ENCODE data around the gene TBX10. TPM values are rescaled to one million over a fixed set of nuclear protein-coding genes. Genes with fewer than 3 reads are reported as not detected.

The TBX10 gene
- total RNA-seq, 1 donor from 2014 or later: 0.14 TPM

- no peak for TF ChIP-seq CTCF (IDR thresholded peaks at IDR 0.05; ENCODE audit: borderline replicate concordance)
- H3K27me3 ChIP-seq (ENCODE audit: low read depth): peaks cover 4% of the 10 kb centered on the region
- no peak overlapping the region for H3K27ac ChIP-seq (replicated peaks)
- intact Hi-C loops (cut with micrococcal nuclease): no loop called here
- no peak overlapping the region for H3K4me3 ChIP-seq
- H3K4me1 ChIP-seq: no peaks in the 10 kb centered on the region
- H3K9me3 ChIP-seq (replicated peaks): no peaks in the 10 kb centered on the region
- DNase-seq: no peak
- H3K36me3 ChIP-seq: no peaks in the 10 kb centered on the region
These were observed 16.8 kb upstream of the TBX10 start for GRCh38 chr11:67656278-67656922.

GRCh38 chr11:67654225-67654624 lies 14.7 kb upstream of the TBX10 start:
- intact Hi-C loops (cut with micrococcal nuclease): no loop called here
- no peaks in the 10 kb centered on the region for H3K36me3 ChIP-seq
- peaks cover 21% of the 10 kb centered on the region for H3K27me3 ChIP-seq (ENCODE audit: low read depth)
- no peak for DNase-seq
- no peaks in the 10 kb centered on the region for H3K4me1 ChIP-seq
- TF ChIP-seq CTCF (IDR thresholded peaks at IDR 0.05; ENCODE audit: borderline replicate concordance): no peak
- no peaks in the 10 kb centered on the region for H3K9me3 ChIP-seq (replicated peaks)
- H3K27ac ChIP-seq (replicated peaks): no peak overlapping the region
- H3K4me3 ChIP-seq: no peak overlapping the region

- no peaks in the 10 kb centered on the region for H3K4me1 ChIP-seq
- DNase-seq: no peak
- H3K36me3 ChIP-seq: no peaks in the 10 kb centered on the region
- no peaks in the 10 kb centered on the region for H3K9me3 ChIP-seq (replicated peaks)
- intact Hi-C loops (cut with micrococcal nuclease): no loop called here
- H3K27ac ChIP-seq (replicated peaks): no peak overlapping the region
- no peak for TF ChIP-seq CTCF (IDR thresholded peaks at IDR 0.05; ENCODE audit: borderline replicate concordance)
- no peak overlapping the region for H3K4me3 ChIP-seq
- peaks cover 31% of the 10 kb centered on the region for H3K27me3 ChIP-seq (ENCODE audit: low read depth)
These were observed 13.6 kb upstream of the TBX10 start for GRCh38 chr11:67652965-67653845.

GRCh38 chr11:67651976-67652781 lies 12.6 kb upstream of the TBX10 start:
- Histone ChIP-seq H3K9me3 (replicated peaks) (no peaks in the 10 kb centered on the region), H3K27me3 (ENCODE audit: low read depth) (peaks cover 41% of the 10 kb centered on the region), H3K27ac (replicated peaks) (no peak overlapping the region), H3K36me3 (no peaks in the 10 kb centered on the region), H3K4me1 (no peaks in the 10 kb centered on the region), H3K4me3 (no peak overlapping the region)
- intact Hi-C loops (cut with micrococcal nuclease): no loop called here
- DNase-seq: no peak
- no peak for TF ChIP-seq CTCF (IDR thresholded peaks at IDR 0.05; ENCODE audit: borderline replicate concordance)

Data from left ventricle myocardium inferior (tissue), 1 donor.